GM23248 (cell line): ENCODE results near the gene ICE2. TPM values are rescaled to one million over a fixed set of nuclear protein-coding genes. Genes with fewer than 3 reads are reported as not detected.

Experiments
- DNase-seq: peaks from one replicate; pipeline ENCODE4 v3.0.0-alpha.2; 2015
- H2AFZ ChIP-seq: fragments of 200-600 bp; sonication (generic); 2 replicates; pipeline ENCODE4 v1.6.1; 2016; ENCODE audit warnings: antibody characterized with exemption
- H3F3A ChIP-seq: fragments of 200-600 bp; sonication (generic); 2 replicates; pipeline ENCODE4 v1.6.1; 2016; ENCODE audit warnings: mild to moderate bottlenecking, antibody characterized with exemption, mixed run types; ENCODE audit not compliant: insufficient read depth
- H3K27ac ChIP-seq: fragments of 200-600 bp; sonication (generic); 2 replicates; pipeline ENCODE4 v1.5.1; 2016; ENCODE audit warnings: mild to moderate bottlenecking
- H3K27me3 ChIP-seq: fragments of 200-600 bp; sonication (generic); replicated peaks from 2 replicates; pipeline ENCODE4 v1.6.1; 2016; ENCODE audit warnings: mild to moderate bottlenecking; ENCODE audit not compliant: insufficient read depth
- H3K36me3 ChIP-seq: fragments of 200-600 bp; sonication (generic); 2 replicates; pipeline ENCODE4 v1.6.1; 2016; ENCODE audit warnings: low read depth, mild to moderate bottlenecking
- H3K4me1 ChIP-seq: fragments of 200-600 bp; sonication (generic); 2 replicates; pipeline ENCODE4 v1.6.1; 2016; ENCODE audit warnings: mild to moderate bottlenecking; ENCODE audit not compliant: insufficient read depth
- H3K4me2 ChIP-seq: fragments of 200-600 bp; sonication (generic); one replicate; pipeline ENCODE4 v1.6.1; 2016; ENCODE audit warnings: mild to moderate bottlenecking; ENCODE audit not compliant: unreplicated experiment
- H3K4me3 ChIP-seq: fragments of 200-600 bp; sonication (generic); 2 replicates; pipeline ENCODE4 v1.5.1; 2016; ENCODE audit warnings: mild to moderate bottlenecking
- H3K79me2 ChIP-seq: fragments of 200-600 bp; sonication (generic); 2 replicates; pipeline ENCODE4 v1.6.1; 2016; ENCODE audit warnings: mild to moderate bottlenecking; ENCODE audit not compliant: insufficient read depth
- H3K9ac ChIP-seq: fragments of 200-600 bp; sonication (generic); 2 replicates; pipeline ENCODE4 v1.6.1; 2016; ENCODE audit warnings: mild to moderate bottlenecking
- H3K9me2 ChIP-seq: fragments of 200-600 bp; sonication (generic); 2 replicates; pipeline ENCODE4 v1.6.1; 2016; ENCODE audit warnings: mixed run types, mild to moderate bottlenecking, moderate library complexity; ENCODE audit not compliant: insufficient read depth
- H3K9me3 ChIP-seq: fragments of 200-600 bp; sonication (generic); one replicate; pipeline ENCODE4 v1.6.1; 2017; ENCODE audit warnings: low read depth
- H4K20me1 ChIP-seq: fragments of 200-600 bp; sonication (generic); 2 replicates; pipeline ENCODE4 v1.6.0; 2016; ENCODE audit not compliant: insufficient read depth
- EZH2 ChIP-seq: fragments of 200-600 bp; sonication (generic); IDR thresholded peaks from 2 replicates; pipeline ENCODE4 v1.6.1; 2018; ENCODE audit warnings: antibody characterized with exemption, mild to moderate bottlenecking; ENCODE audit not compliant: insufficient read depth, poor library complexity, severe bottlenecking
- EZH2phosphoT487 ChIP-seq: fragments of 200-600 bp; sonication (generic); IDR thresholded peaks from 2 replicates; pipeline ENCODE4 v1.6.1; 2018; ENCODE audit warnings: antibody characterized with exemption, moderate library complexity, mild to moderate bottlenecking, low read depth; ENCODE audit not compliant: insufficient read depth
- WGBS, 2 experiments: methylation state at CpG; one replicate each; pipeline ENCODE4 v1.1.6; 2015 to 2017; ENCODE audit warnings: low lambda C conversion rate in 2 of 2, low coverage in 1 of 2; ENCODE audit errors: missing lambda C conversion rate in 2 of 2; 5-methylcytosine and 5-hydroxymethylcytosine counted together
- in situ Hi-C: fragments of 300-500 bp; cut with MboI; formaldehyde crosslinking; loops from 2 replicates; pipeline ENCODE4 v1.15.0; 2020
- polyA plus RNA-seq: library from polyadenylated mRNA; unstranded; fragments of >200 nt; fragmentation: Nextera tagmentation; extraction: Ambion mirVana; gene quantifications from 2 replicates; pipeline ENCODE4 v1.2.1, GENCODE V29; 2016
- total RNA-seq: library from RNA; depleted of rRNA; stranded (reverse); fragments of >200 nt; shearing (Covaris generic); gene quantifications from 2 replicates; pipeline ENCODE4 v1.2.3, GENCODE V29; 2014

ICE2 gene
- total and polyA plus RNA-seq, 2 experiments from 2014 or later: 21.6 to 25.5 TPM

DNA sequence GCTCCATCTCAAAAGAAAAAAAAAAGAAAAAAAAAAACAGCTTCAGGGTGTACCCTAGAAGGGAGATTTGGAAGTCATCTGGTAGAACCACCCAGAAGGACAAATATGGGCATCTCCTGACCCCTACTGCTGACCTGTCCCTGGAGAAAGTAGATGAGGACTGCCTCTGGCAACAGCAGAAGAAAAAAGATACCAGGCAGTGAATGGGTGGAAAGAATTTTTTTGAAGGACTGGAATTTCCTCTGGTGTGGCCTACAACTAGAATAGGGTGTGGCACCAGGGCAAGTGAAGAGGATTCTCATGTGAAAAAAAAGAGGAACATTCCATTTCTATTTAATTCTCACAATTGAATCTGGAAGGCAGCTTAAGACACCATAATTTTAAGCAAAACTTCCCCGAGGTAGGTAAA, 84.2 kb downstream of the ICE2 start:
- no peaks in the 10 kb centered on the region for H3K9me3 ChIP-seq
- peak overlapping the region; percentile 99 for H3K9ac ChIP-seq
- H3K36me3 ChIP-seq: peaks cover 51% of the 10 kb centered on the region
- peak; percentile 65 for DNase-seq
- H3K4me3 ChIP-seq: peak overlapping the region; percentile 95
- no peak for TF ChIP-seq EZH2
- TF ChIP-seq EZH2phosphoT487: no peak
- peaks cover 77% of the 10 kb centered on the region for H3F3A ChIP-seq
- H3K79me2 ChIP-seq: peaks cover 84% of the 10 kb centered on the region
- 0% methylated on average over 1 of the region's 1 CpG for WGBS, 2 experiments
- peaks cover 44% of the 10 kb centered on the region for H3K4me1 ChIP-seq
- in situ Hi-C loops: no loop called here
- peaks cover 8% of the 10 kb centered on the region for H4K20me1 ChIP-seq
- peak overlapping the region; percentile 100 for H3K4me2 ChIP-seq
- no peaks in the 10 kb centered on the region for H3K9me2 ChIP-seq
- H3K27me3 ChIP-seq: no peaks in the 10 kb centered on the region
- H3K27ac ChIP-seq: peak overlapping the region; percentile 100
- no peak overlapping the region for H2AFZ ChIP-seq

DNA sequence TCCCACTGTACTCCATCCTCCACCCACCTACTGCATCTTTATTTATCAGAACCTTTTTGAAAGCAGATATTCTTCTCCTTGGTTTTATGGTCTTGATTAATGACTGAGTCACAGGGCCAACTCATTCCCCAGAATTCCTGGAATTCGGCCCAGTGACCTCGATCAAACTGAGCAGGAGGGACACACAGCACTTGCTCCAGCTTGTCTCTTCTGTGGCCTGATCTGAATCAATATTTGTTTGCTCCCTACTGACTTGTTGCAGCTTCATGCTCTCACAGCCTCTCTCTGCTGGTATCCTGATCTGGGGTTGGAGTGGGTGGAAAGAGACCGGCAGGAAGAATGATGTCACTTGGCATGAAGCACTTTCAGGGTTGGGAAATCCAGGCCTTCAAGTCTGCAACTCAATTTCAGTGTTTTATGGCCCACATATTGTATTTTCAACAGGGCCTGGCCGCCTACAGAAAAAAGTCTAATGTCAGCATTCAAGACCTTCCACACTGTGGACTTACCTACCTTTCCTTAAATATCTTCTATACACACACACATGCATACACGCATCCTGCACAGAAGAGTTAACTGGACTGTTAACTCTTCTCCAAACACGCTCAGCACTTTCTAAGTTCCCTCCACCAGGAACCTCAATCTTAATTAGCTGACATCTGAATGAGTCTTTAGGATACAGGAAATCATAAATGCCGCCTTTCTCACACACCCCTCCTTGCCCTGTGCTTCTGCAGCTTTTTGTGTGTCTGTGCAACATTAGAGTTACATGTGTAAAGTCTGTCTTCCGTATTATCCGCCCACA, 85.8 kb downstream of the ICE2 start:
- Histone ChIP-seq H3K79me2 (peaks cover 96% of the 10 kb centered on the region), H3K9me2 (no peaks in the 10 kb centered on the region), H3K4me1 (peaks cover 52% of the 10 kb centered on the region), H3K27ac (peak overlapping the region; percentile 100), H3K4me3 (peak overlapping the region; percentile 95), H3K9me3 (no peaks in the 10 kb centered on the region), H3F3A (peaks cover 86% of the 10 kb centered on the region), H3K36me3 (peaks cover 54% of the 10 kb centered on the region), H4K20me1 (peaks cover 16% of the 10 kb centered on the region), H3K4me2 (peak overlapping the region; percentile 100), H3K9ac (peak overlapping the region; percentile 99), H3K27me3 (no peaks in the 10 kb centered on the region), H2AFZ (no peak overlapping the region)
- TF ChIP-seq EZH2phosphoT487: no peak
- TF ChIP-seq EZH2: no peak
- DNase-seq: peak; percentile 95
- in situ Hi-C loops: no loop called here
- WGBS, 2 experiments: 2% methylated on average over 9 of the region's 9 CpGs

DNA sequence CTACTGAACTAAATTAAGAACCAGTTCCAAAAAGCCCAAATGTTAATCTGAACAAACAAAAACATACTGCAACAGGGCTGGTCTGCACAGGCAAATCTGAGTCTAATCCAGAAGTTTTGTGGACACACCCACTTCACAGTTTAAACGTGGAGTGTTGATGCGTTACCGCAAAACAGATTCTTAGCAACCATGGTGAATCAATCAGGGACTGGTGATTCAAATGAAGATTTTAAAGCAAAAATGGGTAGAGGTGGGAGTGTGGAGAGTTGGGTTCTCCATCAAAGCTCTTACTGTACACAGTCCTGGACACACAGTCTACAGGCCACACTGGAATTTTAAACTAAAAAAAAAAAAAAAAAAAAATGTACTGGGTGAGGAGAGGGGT, 86.3 kb downstream of the ICE2 start:
- TF ChIP-seq EZH2 (no peak), EZH2phosphoT487 (no peak)
- H3K4me1 ChIP-seq: peaks cover 58% of the 10 kb centered on the region
- H3K9me3 ChIP-seq: no peaks in the 10 kb centered on the region
- H3F3A ChIP-seq: peaks cover 92% of the 10 kb centered on the region
- H3K27me3 ChIP-seq: no peaks in the 10 kb centered on the region
- H2AFZ ChIP-seq: no peak overlapping the region
- H3K4me2 ChIP-seq: peak overlapping the region; percentile 100
- H3K79me2 ChIP-seq: peaks cover 99% of the 10 kb centered on the region
- H4K20me1 ChIP-seq: peaks cover 19% of the 10 kb centered on the region
- H3K27ac ChIP-seq: peak overlapping the region; percentile 100
- H3K36me3 ChIP-seq: peaks cover 55% of the 10 kb centered on the region
- in situ Hi-C loops: no loop called here
- peak; percentile 94 for DNase-seq
- no peaks in the 10 kb centered on the region for H3K9me2 ChIP-seq
- 0% methylated on average over 3 of the region's 3 CpGs for WGBS, 2 experiments
- peak overlapping the region; percentile 99 for H3K9ac ChIP-seq
- peak overlapping the region; percentile 95 for H3K4me3 ChIP-seq

DNA sequence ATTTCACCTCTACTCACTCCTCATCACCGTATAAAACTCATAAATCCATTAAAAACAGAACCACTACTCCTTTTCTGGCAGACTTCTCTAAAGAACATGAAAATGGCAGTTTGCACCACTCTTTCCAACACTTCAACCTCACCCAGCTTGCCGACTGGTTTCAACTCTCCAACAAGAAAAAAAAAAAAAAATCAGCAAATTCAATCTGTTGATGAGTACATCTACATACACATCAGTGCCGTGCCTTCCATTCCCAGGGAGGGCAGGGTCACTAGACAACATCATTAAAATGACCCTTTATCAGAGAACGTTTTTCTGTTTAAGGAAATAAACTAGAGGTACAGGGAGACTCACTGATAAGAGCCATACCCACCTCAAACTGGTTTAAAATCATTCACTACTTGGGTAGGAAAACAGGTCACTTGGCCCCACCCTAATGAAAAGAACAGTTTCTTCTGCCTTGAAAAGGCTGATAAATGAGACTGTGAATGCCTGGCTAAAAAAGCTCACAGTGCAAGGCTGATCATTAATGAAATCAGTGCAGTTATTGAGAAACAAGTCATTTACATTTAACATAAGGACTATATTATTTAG, 87.1 kb downstream of the ICE2 start:
- Histone ChIP-seq H3K4me1 (peaks cover 66% of the 10 kb centered on the region), H3K9me3 (no peaks in the 10 kb centered on the region), H3K27ac (peak overlapping the region; percentile 100), H3K4me2 (peak overlapping the region; percentile 100), H3F3A (peaks cover 95% of the 10 kb centered on the region), H3K27me3 (no peaks in the 10 kb centered on the region), H4K20me1 (peaks cover 27% of the 10 kb centered on the region), H3K9me2 (no peaks in the 10 kb centered on the region), H2AFZ (no peak overlapping the region), H3K79me2 (peaks cover 99% of the 10 kb centered on the region), H3K4me3 (peak overlapping the region; percentile 95), H3K9ac (peak overlapping the region; percentile 99), H3K36me3 (peaks cover 62% of the 10 kb centered on the region)
- in situ Hi-C loops: no loop called here
- TF ChIP-seq EZH2 (no peak), EZH2phosphoT487 (no peak)
- 2 to 3% methylated on average over 4 of the region's 4 CpGs for WGBS, 2 experiments
- peak; percentile 53 for DNase-seq
